VCaP (cell line): ENCODE measurements around the gene TTF1.
A peak's percentile ranks its signal among the peaks of the same experiment; 100 is the strongest.

ENCODE experiments used
- H3K27ac ChIP-seq: fragments of 450-650 bp; 2 replicates; pipeline ENCODE4 v1.5.1; 2017
- CTCF ChIP-seq: fragments of 450-650 bp; conservative IDR thresholded peaks from 2 replicates; pipeline ENCODE4 v1.5.1; 2017; ENCODE audit warnings: mild to moderate bottlenecking, moderate library complexity

TTF1 gene

DNA sequence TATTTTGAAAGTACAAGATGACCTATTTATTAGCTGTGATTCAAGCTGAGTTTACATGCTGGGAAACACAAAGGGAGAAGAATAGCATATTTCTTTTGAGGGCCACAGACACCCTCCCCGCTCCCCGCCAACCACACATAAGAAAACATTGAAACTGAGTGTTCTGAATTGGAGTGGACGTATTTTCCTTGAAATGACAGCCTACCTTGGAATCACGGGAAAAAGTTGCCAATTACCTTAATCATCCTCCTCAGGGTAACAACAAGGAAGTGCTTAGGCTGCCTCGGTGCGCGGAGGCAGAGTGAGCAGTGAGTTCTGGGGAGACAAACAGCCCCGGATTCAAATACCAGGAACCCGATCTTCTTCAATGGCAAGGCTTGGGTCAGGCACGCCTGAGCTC is 34.8 kb upstream of the TTF1 start:
- TF ChIP-seq CTCF: no peak
- no peak overlapping the region for H3K27ac ChIP-seq

DNA sequence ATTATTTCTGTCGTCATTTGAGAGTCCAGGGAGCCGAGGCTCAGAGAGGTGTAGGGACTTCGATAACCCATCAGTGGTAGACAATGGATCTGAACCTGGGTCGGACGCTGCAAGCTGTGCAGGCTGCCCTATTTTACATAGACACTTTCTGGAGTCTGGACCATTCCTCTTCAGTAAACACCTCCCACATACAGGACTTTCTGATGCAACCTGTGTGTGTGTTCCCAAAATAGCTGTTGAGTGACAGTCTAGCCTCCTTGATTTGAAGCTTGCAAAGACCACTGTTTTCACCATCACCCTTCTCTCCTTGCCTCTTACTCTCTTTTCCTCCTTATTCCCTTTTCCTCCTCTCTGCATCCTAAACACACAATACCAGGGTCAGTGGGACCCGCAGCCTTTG is 34.1 kb upstream of the TTF1 start:
- no peak for TF ChIP-seq CTCF
- no peak overlapping the region for H3K27ac ChIP-seq

DNA sequence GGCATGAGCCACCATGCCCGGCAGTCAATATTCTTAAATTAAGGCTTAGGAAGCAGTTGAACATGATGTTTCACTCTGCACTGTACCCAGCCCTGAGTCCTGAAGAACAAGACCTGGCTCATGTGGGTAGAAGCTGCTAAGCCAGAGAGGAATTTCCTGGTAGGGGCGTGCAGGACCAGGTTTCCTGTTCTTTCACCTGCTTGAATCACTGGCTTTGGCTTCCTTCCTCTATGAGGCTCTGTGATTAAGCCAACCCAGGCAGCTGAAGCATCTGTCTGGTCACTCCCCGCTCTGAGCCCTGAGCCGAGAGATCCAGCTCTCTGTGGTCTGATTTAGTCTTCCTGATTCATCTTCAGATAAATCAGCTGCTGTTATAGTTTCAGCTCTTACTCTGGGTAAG is 32.5 kb upstream of the TTF1 start:
- no peak for TF ChIP-seq CTCF
- H3K27ac ChIP-seq: no peak overlapping the region

GRCh38 chr9:132434881-132435280 is 28.2 kb upstream of the TTF1 start:
- no peak for TF ChIP-seq CTCF
- no peak overlapping the region for H3K27ac ChIP-seq

DNA sequence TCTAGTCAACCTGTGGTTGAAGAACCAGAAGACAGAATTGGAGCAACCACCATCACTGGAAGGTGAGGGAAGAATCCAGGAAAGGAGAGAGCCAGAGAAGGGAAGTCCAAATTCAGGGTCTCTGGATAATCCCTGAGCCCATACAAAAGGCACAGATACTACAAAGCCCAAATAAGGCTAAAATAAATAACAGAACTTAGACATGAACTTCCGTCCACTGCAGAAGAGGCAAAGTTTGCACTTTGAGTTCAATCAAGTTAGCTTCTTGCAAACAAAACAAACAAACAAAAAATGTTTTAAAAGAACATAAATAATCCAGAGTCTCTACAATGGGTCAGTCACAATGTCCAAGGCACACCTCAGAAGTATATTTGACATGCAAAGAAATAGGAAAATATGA is 24.4 kb upstream of the TTF1 start:
- TF ChIP-seq CTCF: no peak
- peak overlapping the region; percentile 16; the same call in 1 of the 2 replicates for H3K27ac ChIP-seq

DNA sequence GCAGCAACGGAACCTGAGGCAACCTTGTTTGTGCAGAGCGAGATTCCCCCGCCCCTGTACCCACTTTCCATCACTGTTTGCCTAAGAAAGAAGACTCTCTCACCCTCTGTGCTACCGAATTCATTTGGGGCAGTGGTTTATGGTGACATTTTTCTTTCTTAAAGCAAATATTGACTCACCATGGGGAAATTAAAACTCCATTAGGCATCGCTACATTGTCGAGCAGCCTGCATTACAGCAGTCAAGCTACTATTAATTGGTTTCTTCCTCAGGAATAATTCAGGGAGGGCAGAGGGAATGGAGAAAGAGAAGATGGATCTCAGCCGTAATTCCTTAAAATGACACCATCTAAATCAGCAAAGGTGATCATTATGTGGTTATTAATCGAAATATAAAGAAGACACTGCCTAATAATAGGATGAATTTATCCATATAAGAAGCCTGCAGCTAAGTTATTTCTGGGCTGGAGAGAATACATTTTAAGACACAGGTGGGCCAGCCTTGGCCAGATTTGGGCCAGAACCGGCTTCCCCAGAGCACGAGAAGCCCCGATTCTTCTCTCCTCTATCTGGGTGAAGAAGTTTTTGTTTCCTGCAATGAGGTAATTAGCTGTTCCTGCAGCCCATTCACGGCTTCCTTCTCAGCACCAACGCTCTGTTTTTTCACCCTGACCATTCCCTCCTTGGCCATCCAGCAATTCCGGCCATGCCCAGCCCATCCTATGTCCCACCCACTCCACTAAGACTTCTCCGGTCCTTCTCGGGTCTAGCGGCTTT is 20.2 kb upstream of the TTF1 start:
- TF ChIP-seq CTCF: no peak
- H3K27ac ChIP-seq: no peak overlapping the region

GRCh38 chr9:132425675-132426062 is 19.0 kb upstream of the TTF1 start:
- TF ChIP-seq CTCF: no peak
- H3K27ac ChIP-seq: no peak overlapping the region
